ENCODE data around the gene PLA2G4A.
"Not testable (repeated sequence)": the region's sequence is repeated elsewhere in the genome, so short reads cannot be mapped to it uniquely, and the experiment has no call there.

The PLA2G4A gene

GRCh38 chr1:186875896-186876835 is 47.4 kb downstream of the PLA2G4A start:
- FAIRE-seq, result no peak

- FAIRE-seq, result no peak
Observed at GRCh38 chr1:186878356-186878755, 49.6 kb downstream of the PLA2G4A start.

GRCh38 chr1:186880982-186881381 is 52.2 kb downstream of the PLA2G4A start:
- FAIRE-seq, result no peak

GRCh38 chr1:186882372-186883134 is 53.8 kb downstream of the PLA2G4A start:
- FAIRE-seq, result no peak

- FAIRE-seq, result no peak
Observed at GRCh38 chr1:186884251-186884650, 55.5 kb downstream of the PLA2G4A start.

GRCh38 chr1:186887203-186887602 is 58.5 kb downstream of the PLA2G4A start:
- FAIRE-seq, result no peak

- no peak for FAIRE-seq
Observed at GRCh38 chr1:186888367-186888766, 59.6 kb downstream of the PLA2G4A start.

GRCh38 chr1:186892936-186893335 is 64.2 kb downstream of the PLA2G4A start:
- no peak for FAIRE-seq

- no peak for FAIRE-seq
Observed at GRCh38 chr1:186894415-186894814, 65.7 kb downstream of the PLA2G4A start.

- FAIRE-seq, result no peak
Observed at GRCh38 chr1:186896211-186896610, 67.5 kb downstream of the PLA2G4A start.

- no peak for FAIRE-seq
Observed at GRCh38 chr1:186897008-186897407, 68.3 kb downstream of the PLA2G4A start.

GRCh38 chr1:186899577-186899976 is 70.8 kb downstream of the PLA2G4A start:
- FAIRE-seq, result no peak

- FAIRE-seq, result no peak
Observed at GRCh38 chr1:186899977-186900376, 71.2 kb downstream of the PLA2G4A start.

- FAIRE-seq, result no peak
Observed at GRCh38 chr1:186900539-186901237, 71.9 kb downstream of the PLA2G4A start.

- FAIRE-seq, result no peak
Observed at GRCh38 chr1:186901631-186902030, 72.9 kb downstream of the PLA2G4A start.

- no peak for FAIRE-seq
Observed at GRCh38 chr1:186903374-186904136, 74.8 kb downstream of the PLA2G4A start.

- FAIRE-seq, result no peak
Observed at GRCh38 chr1:186904361-186904760, 75.6 kb downstream of the PLA2G4A start.

- no peak for FAIRE-seq
Observed at GRCh38 chr1:186905561-186905960, 76.8 kb downstream of the PLA2G4A start.

GRCh38 chr1:186915555-186915954 is 86.8 kb downstream of the PLA2G4A start:
- no peak for FAIRE-seq

- not testable (repeated sequence) for FAIRE-seq
Observed at GRCh38 chr1:186917106-186917786, 88.5 kb downstream of the PLA2G4A start.

GRCh38 chr1:186921386-186921785 is 92.6 kb downstream of the PLA2G4A start:
- FAIRE-seq, result not testable (repeated sequence)

- not testable (repeated sequence) for FAIRE-seq
Observed at GRCh38 chr1:186922814-186923213, 94.1 kb downstream of the PLA2G4A start.

All from A204.1 (cell line).